Ecto neural progenitor cell (in vitro differentiated cells): Measurements from ENCODE around the gene MYLK.

Source experiments
- DNase-seq: peaks from one replicate; pipeline ENCODE4 v3.0.0-alpha.2; 2018; ENCODE audit warnings: low spot score

MYLK gene

GRCh38 chr3:123872621-123873020 lies 11.5 kb downstream of the MYLK start:
- no peak for DNase-seq

GRCh38 chr3:123871946-123872345 lies 12.2 kb downstream of the MYLK start:
- DNase-seq, result no peak

GRCh38 chr3:123870033-123870432 lies 14.1 kb downstream of the MYLK start:
- DNase-seq, result no peak

GRCh38 chr3:123869165-123869564 lies 15.0 kb downstream of the MYLK start:
- no peak for DNase-seq

- DNase-seq, result no peak
Observed at GRCh38 chr3:123864706-123865105, 19.4 kb downstream of the MYLK start.

- no peak for DNase-seq
Observed at GRCh38 chr3:123862152-123862551, 22.0 kb downstream of the MYLK start.

GRCh38 chr3:123861081-123861836 lies 22.9 kb downstream of the MYLK start:
- no peak for DNase-seq

GRCh38 chr3:123859177-123859576 lies 25.0 kb downstream of the MYLK start:
- no peak for DNase-seq

- no peak for DNase-seq
Observed at GRCh38 chr3:123854905-123855304, 29.2 kb downstream of the MYLK start.

- DNase-seq, result no peak
Observed at GRCh38 chr3:123853686-123854372, 30.3 kb downstream of the MYLK start.

- no peak for DNase-seq
Observed at GRCh38 chr3:123847209-123847608, 36.9 kb downstream of the MYLK start.

GRCh38 chr3:123843668-123844067 lies 40.5 kb downstream of the MYLK start:
- DNase-seq, result peak; percentile 79

GRCh38 chr3:123842711-123843110 lies 41.4 kb downstream of the MYLK start:
- DNase-seq, result no peak

- DNase-seq, result no peak
Observed at GRCh38 chr3:123841476-123842238, 42.5 kb downstream of the MYLK start.

- no peak for DNase-seq
Observed at GRCh38 chr3:123840961-123841360, 43.2 kb downstream of the MYLK start.

GRCh38 chr3:123837858-123838257 lies 46.3 kb downstream of the MYLK start:
- no peak for DNase-seq

- DNase-seq, result no peak
Observed at GRCh38 chr3:123834631-123835030, 49.5 kb downstream of the MYLK start.

- DNase-seq, result no peak
Observed at GRCh38 chr3:123833398-123833785, 50.7 kb downstream of the MYLK start.

- no peak for DNase-seq
Observed at GRCh38 chr3:123832692-123833397, 51.3 kb downstream of the MYLK start.

GRCh38 chr3:123831420-123831819 lies 52.7 kb downstream of the MYLK start:
- no peak for DNase-seq

- DNase-seq, result no peak
Observed at GRCh38 chr3:123821920-123822319, 62.2 kb downstream of the MYLK start.

GRCh38 chr3:123819949-123820348 lies 64.2 kb downstream of the MYLK start:
- no peak for DNase-seq
